ENCODE results near the gene ZMIZ1. TPM values are rescaled to one million over a fixed set of nuclear protein-coding genes. Genes with fewer than 3 reads are reported as not detected.

Gene ZMIZ1
- total and polyA plus RNA-seq, 2 experiments from 2014 or later = 9.2 to 30.9 TPM

DNA sequence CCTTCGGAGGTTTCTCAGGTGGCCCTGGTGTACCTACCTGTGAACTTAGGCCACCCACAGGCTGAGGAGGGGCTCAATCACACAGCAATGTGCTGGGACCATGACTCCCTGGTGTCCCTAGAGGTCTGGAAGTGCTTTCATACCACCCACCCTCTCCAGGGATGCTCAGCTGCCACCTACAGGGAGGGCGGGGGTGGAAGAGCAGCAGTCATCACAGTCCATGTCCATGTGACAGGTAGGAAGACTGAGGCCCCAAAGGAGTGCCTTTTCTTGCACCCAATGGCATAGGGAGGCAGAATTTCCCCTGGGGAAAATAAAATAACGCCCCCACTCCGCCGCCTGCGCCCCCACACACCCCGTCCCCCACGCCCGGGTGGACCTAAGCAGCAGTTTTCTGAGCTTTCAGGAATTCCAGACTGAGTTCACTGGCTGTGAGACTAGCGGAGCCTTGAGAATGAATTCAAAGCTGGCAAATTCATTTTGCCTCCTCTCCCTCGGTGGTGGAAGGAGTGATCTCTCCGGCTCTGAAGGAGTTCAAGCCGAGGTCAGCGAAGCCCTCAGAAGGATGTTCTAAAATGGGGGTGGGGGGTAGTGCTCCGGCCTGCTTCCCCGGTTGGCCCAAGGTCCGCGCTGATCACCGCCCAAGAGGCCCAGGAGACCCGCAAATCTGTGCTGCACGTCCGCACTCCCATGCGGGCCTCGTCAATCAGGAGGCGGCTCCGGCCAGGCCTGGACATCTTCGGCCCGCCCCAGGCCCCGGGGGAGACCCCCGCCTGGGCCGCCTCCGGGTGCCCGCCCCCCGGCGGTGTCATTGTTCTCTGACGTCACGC is 2.1 kb upstream of the ZMIZ1 start:
- H3K27ac Mint-ChIP-seq = no peak overlapping the region
- H3K4me1 Mint-ChIP-seq = peaks cover 29% of the 10 kb centered on the region
- ATAC-seq (peak; percentile 12), DNase-seq (ENCODE audit: low spot score) (peak; percentile 53)
- H3K4me1 ChIP-seq (ENCODE audit: insufficient read depth) = peaks cover 17% of the 10 kb centered on the region
- H3K9me2 ChIP-seq (ENCODE audit: insufficient read depth) = no peaks in the 10 kb centered on the region
- peak overlapping the region; percentile 84 for H3K4me2 ChIP-seq
- no peak overlapping the region for H3K27ac ChIP-seq (ENCODE audit: low read depth)
- H4K20me1 ChIP-seq (replicated peaks; ENCODE audit: insufficient read depth) = no peaks in the 10 kb centered on the region
- H3K4me3 Mint-ChIP-seq = peak overlapping the region; percentile 68
- H3K79me2 ChIP-seq (replicated peaks; ENCODE audit: insufficient read depth) = peaks cover 19% of the 10 kb centered on the region
- H3K36me3 ChIP-seq (ENCODE audit: insufficient read depth) = no peaks in the 10 kb centered on the region
- H3F3A ChIP-seq (replicated peaks; ENCODE audit: low read depth) = peaks cover 3% of the 10 kb centered on the region; the same call in 1 of the 2 replicates
- H2AFZ ChIP-seq = peak overlapping the region; percentile 59; the same call in 1 of the 2 replicates
- H3K4me3 ChIP-seq = peak overlapping the region; percentile 90
- peaks cover 11% of the 10 kb centered on the region for H3K27me3 ChIP-seq (ENCODE audit: insufficient read depth)
- TF ChIP-seq CREB1 (CRISPR knock-in tag; IDR thresholded peaks at IDR 0.05; ENCODE audit: low read depth) (peak; percentile 90), STAT1 (IDR thresholded peaks at IDR 0.05; ENCODE audit: unreplicated experiment) (no peak), EZH2phosphoT487 (IDR thresholded peaks at IDR 0.05; ENCODE audit: unreplicated experiment) (no peak), ZNF331 (CRISPR knock-in tag; IDR thresholded peaks at IDR 0.05; ENCODE audit: low read depth) (no peak)
- TF ChIP-seq, protein P1, sequence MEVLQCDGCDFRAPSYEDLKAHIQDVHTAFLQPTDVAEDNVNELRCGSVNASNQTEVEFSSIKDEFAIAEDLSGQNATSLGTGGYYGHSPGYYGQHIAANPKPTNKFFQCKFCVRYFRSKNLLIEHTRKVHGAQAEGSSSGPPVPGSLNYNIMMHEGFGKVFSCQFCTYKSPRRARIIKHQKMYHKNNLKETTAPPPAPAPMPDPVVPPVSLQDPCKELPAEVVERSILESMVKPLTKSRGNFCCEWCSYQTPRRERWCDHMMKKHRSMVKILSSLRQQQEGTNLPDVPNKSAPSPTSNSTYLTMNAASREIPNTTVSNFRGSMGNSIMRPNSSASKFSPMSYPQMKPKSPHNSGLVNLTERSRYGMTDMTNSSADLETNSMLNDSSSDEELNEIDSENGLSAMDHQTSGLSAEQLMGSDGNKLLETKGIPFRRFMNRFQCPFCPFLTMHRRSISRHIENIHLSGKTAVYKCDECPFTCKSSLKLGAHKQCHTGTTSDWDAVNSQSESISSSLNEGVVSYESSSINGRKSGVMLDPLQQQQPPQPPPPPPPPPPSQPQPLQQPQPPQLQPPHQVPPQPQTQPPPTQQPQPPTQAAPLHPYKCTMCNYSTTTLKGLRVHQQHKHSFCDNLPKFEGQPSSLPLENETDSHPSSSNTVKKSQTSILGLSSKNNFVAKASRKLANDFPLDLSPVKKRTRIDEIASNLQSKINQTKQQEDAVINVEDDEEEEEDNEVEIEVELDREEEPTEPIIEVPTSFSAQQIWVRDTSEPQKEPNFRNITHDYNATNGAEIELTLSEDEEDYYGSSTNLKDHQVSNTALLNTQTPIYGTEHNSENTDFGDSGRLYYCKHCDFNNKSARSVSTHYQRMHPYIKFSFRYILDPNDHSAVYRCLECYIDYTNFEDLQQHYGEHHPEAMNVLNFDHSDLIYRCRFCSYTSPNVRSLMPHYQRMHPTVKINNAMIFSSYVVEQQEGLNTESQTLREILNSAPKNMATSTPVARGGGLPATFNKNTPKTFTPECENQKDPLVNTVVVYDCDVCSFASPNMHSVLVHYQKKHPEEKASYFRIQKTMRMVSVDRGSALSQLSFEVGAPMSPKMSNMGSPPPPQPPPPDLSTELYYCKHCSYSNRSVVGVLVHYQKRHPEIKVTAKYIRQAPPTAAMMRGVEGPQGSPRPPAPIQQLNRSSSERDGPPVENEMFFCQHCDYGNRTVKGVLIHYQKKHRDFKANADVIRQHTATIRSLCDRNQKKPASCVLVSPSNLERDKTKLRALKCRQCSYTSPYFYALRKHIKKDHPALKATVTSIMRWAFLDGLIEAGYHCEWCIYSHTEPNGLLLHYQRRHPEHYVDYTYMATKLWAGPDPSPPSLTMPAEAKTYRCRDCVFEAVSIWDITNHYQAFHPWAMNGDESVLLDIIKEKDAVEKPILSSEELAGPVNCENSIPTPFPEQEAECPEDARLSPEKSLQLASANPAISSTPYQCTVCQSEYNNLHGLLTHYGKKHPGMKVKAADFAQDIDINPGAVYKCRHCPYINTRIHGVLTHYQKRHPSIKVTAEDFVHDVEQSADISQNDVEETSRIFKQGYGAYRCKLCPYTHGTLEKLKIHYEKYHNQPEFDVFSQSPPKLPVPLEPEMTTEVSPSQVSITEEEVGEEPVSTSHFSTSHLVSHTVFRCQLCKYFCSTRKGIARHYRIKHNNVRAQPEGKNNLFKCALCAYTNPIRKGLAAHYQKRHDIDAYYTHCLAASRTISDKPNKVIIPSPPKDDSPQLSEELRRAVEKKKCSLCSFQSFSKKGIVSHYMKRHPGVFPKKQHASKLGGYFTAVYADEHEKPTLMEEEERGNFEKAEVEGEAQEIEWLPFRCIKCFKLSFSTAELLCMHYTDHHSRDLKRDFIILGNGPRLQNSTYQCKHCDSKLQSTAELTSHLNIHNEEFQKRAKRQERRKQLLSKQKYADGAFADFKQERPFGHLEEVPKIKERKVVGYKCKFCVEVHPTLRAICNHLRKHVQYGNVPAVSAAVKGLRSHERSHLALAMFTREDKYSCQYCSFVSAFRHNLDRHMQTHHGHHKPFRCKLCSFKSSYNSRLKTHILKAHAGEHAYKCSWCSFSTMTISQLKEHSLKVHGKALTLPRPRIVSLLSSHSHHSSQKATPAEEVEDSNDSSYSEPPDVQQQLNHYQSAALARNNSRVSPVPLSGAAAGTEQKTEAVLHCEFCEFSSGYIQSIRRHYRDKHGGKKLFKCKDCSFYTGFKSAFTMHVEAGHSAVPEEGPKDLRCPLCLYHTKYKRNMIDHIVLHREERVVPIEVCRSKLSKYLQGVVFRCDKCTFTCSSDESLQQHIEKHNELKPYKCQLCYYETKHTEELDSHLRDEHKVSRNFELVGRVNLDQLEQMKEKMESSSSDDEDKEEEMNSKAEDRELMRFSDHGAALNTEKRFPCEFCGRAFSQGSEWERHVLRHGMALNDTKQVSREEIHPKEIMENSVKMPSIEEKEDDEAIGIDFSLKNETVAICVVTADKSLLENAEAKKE (CRISPR knock-in tag; IDR thresholded peaks at IDR 0.05) = no peak
- TF ChIP-seq, protein P2, sequence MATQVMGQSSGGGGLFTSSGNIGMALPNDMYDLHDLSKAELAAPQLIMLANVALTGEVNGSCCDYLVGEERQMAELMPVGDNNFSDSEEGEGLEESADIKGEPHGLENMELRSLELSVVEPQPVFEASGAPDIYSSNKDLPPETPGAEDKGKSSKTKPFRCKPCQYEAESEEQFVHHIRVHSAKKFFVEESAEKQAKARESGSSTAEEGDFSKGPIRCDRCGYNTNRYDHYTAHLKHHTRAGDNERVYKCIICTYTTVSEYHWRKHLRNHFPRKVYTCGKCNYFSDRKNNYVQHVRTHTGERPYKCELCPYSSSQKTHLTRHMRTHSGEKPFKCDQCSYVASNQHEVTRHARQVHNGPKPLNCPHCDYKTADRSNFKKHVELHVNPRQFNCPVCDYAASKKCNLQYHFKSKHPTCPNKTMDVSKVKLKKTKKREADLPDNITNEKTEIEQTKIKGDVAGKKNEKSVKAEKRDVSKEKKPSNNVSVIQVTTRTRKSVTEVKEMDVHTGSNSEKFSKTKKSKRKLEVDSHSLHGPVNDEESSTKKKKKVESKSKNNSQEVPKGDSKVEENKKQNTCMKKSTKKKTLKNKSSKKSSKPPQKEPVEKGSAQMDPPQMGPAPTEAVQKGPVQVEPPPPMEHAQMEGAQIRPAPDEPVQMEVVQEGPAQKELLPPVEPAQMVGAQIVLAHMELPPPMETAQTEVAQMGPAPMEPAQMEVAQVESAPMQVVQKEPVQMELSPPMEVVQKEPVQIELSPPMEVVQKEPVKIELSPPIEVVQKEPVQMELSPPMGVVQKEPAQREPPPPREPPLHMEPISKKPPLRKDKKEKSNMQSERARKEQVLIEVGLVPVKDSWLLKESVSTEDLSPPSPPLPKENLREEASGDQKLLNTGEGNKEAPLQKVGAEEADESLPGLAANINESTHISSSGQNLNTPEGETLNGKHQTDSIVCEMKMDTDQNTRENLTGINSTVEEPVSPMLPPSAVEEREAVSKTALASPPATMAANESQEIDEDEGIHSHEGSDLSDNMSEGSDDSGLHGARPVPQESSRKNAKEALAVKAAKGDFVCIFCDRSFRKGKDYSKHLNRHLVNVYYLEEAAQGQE (IDR thresholded peaks at IDR 0.05; ENCODE audit: unreplicated experiment) = no peak
- TF ChIP-seq, protein P3, sequence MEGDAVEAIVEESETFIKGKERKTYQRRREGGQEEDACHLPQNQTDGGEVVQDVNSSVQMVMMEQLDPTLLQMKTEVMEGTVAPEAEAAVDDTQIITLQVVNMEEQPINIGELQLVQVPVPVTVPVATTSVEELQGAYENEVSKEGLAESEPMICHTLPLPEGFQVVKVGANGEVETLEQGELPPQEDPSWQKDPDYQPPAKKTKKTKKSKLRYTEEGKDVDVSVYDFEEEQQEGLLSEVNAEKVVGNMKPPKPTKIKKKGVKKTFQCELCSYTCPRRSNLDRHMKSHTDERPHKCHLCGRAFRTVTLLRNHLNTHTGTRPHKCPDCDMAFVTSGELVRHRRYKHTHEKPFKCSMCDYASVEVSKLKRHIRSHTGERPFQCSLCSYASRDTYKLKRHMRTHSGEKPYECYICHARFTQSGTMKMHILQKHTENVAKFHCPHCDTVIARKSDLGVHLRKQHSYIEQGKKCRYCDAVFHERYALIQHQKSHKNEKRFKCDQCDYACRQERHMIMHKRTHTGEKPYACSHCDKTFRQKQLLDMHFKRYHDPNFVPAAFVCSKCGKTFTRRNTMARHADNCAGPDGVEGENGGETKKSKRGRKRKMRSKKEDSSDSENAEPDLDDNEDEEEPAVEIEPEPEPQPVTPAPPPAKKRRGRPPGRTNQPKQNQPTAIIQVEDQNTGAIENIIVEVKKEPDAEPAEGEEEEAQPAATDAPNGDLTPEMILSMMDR (conservative IDR thresholded peaks at IDR 0.05; ENCODE audit: low read depth in 2 of 2) = peak; percentile 23 to 51
- peaks cover 28% of the 10 kb centered on the region for H3K27me3 Mint-ChIP-seq (ENCODE audit: insufficient read depth, low read depth, poor library complexity)
- no peaks in the 10 kb centered on the region for H3K9me3 Mint-ChIP-seq
- H3K36me3 Mint-ChIP-seq (ENCODE audit: low read depth) = no peaks in the 10 kb centered on the region

Data from GM23338 (cell line).